Adipocyte (in vitro differentiated cells): ENCODE results near the gene SLC17A2.

Experiments
- DNase-seq: peaks from one replicate; pipeline ENCODE4 v3.0.0-alpha.2; 2015; ENCODE audit warnings: low read depth
- H3K27me3 ChIP-seq: replicated peaks from 2 replicates; pipeline ENCODE4 v1.7.0; 2013; ENCODE audit warnings: mild to moderate bottlenecking, low read length, moderate library complexity; ENCODE audit not compliant: control insufficient read depth, insufficient read depth
- H3K36me3 ChIP-seq: 2 replicates; pipeline ENCODE4 v1.7.0; 2013; ENCODE audit warnings: low read length, mild to moderate bottlenecking, moderate library complexity; ENCODE audit not compliant: control insufficient read depth, insufficient read depth, severe bottlenecking
- H3K4me1 ChIP-seq: 2 replicates; pipeline ENCODE4 v1.7.0; 2013; ENCODE audit warnings: mild to moderate bottlenecking, low read length, moderate library complexity; ENCODE audit not compliant: control insufficient read depth, insufficient read depth
- H3K4me3 ChIP-seq: 2 replicates; pipeline ENCODE4 v1.7.0; 2013; ENCODE audit warnings: mild to moderate bottlenecking, low read length, moderate library complexity
- H3K9ac ChIP-seq: 2 replicates; pipeline ENCODE4 v1.7.0; 2013; ENCODE audit warnings: mild to moderate bottlenecking, low read length, moderate library complexity
- H3K9me3 ChIP-seq: 2 replicates; pipeline ENCODE4 v1.7.0; 2013; ENCODE audit warnings: mild to moderate bottlenecking, low read length, moderate library complexity; ENCODE audit not compliant: control insufficient read depth

SLC17A2 gene

GRCh38 chr6:25896252-25896651 lies 34.2 kb downstream of the SLC17A2 start:
- no peaks in the 10 kb centered on the region for H3K27me3 ChIP-seq
- H3K9me3 ChIP-seq, result no peaks in the 10 kb centered on the region
- no peak overlapping the region for H3K4me3 ChIP-seq
- DNase-seq, result no peak
- H3K36me3 ChIP-seq, result no peaks in the 10 kb centered on the region
- no peak overlapping the region for H3K9ac ChIP-seq
- no peaks in the 10 kb centered on the region for H3K4me1 ChIP-seq

GRCh38 chr6:25895771-25896170 lies 34.7 kb downstream of the SLC17A2 start:
- H3K9me3 ChIP-seq, result no peaks in the 10 kb centered on the region
- H3K4me3 ChIP-seq, result no peak overlapping the region
- H3K9ac ChIP-seq, result no peak overlapping the region
- no peak for DNase-seq
- H3K4me1 ChIP-seq, result no peaks in the 10 kb centered on the region
- H3K27me3 ChIP-seq, result no peaks in the 10 kb centered on the region
- no peaks in the 10 kb centered on the region for H3K36me3 ChIP-seq

GRCh38 chr6:25893778-25894177 lies 36.7 kb downstream of the SLC17A2 start:
- no peak for DNase-seq
- no peaks in the 10 kb centered on the region for H3K4me1 ChIP-seq
- H3K9me3 ChIP-seq, result no peaks in the 10 kb centered on the region
- H3K27me3 ChIP-seq, result no peaks in the 10 kb centered on the region
- no peaks in the 10 kb centered on the region for H3K36me3 ChIP-seq
- H3K4me3 ChIP-seq, result no peak overlapping the region
- H3K9ac ChIP-seq, result no peak overlapping the region

GRCh38 chr6:25892877-25893276 lies 37.6 kb downstream of the SLC17A2 start:
- H3K9ac ChIP-seq, result no peak overlapping the region

GRCh38 chr6:25889877-25890853 lies 40.3 kb downstream of the SLC17A2 start:
- DNase-seq, result peak; percentile 86
- no peak overlapping the region for H3K9ac ChIP-seq
- no peaks in the 10 kb centered on the region for H3K4me1 ChIP-seq
- no peaks in the 10 kb centered on the region for H3K36me3 ChIP-seq
- no peaks in the 10 kb centered on the region for H3K27me3 ChIP-seq
- no peaks in the 10 kb centered on the region for H3K9me3 ChIP-seq
- no peak overlapping the region for H3K4me3 ChIP-seq

More at GRCh38 chr6:25892877-25893276, 37.6 kb downstream of the SLC17A2 start:
- no peak overlapping the region for H3K4me3 ChIP-seq
- DNase-seq, result no peak
- no peaks in the 10 kb centered on the region for H3K27me3 ChIP-seq
- no peaks in the 10 kb centered on the region for H3K36me3 ChIP-seq
- H3K4me1 ChIP-seq, result no peaks in the 10 kb centered on the region
- no peaks in the 10 kb centered on the region for H3K9me3 ChIP-seq

- no peak for DNase-seq
- Histone ChIP-seq H3K4me3 (no peak overlapping the region), H3K36me3 (no peaks in the 10 kb centered on the region), H3K27me3 (no peaks in the 10 kb centered on the region), H3K9me3 (no peaks in the 10 kb centered on the region), H3K9ac (no peak overlapping the region), H3K4me1 (peaks cover 10% of the 10 kb centered on the region)
Measured at GRCh38 chr6:25888626-25889025, 41.9 kb downstream of the SLC17A2 start.

GRCh38 chr6:25886066-25886465 lies 44.4 kb downstream of the SLC17A2 start:
- Histone ChIP-seq H3K9ac (no peak overlapping the region), H3K36me3 (no peaks in the 10 kb centered on the region), H3K4me3 (no peak overlapping the region), H3K9me3 (no peaks in the 10 kb centered on the region), H3K4me1 (peaks cover 13% of the 10 kb centered on the region), H3K27me3 (no peaks in the 10 kb centered on the region)
- DNase-seq, result no peak

- peaks cover 13% of the 10 kb centered on the region for H3K4me1 ChIP-seq
- peak; percentile 91 for DNase-seq
- no peaks in the 10 kb centered on the region for H3K9me3 ChIP-seq
- no peaks in the 10 kb centered on the region for H3K27me3 ChIP-seq
- no peaks in the 10 kb centered on the region for H3K36me3 ChIP-seq
- no peak overlapping the region for H3K9ac ChIP-seq
- no peak overlapping the region for H3K4me3 ChIP-seq
Measured at GRCh38 chr6:25883991-25884390, 46.5 kb downstream of the SLC17A2 start.

- Histone ChIP-seq H3K9ac (no peak overlapping the region), H3K27me3 (no peaks in the 10 kb centered on the region), H3K4me1 (peaks cover 13% of the 10 kb centered on the region), H3K36me3 (no peaks in the 10 kb centered on the region), H3K4me3 (no peak overlapping the region), H3K9me3 (no peaks in the 10 kb centered on the region)
- peak; percentile 31 for DNase-seq
Measured at GRCh38 chr6:25883536-25883935, 47.0 kb downstream of the SLC17A2 start.

- Histone ChIP-seq H3K36me3 (no peaks in the 10 kb centered on the region), H3K4me3 (no peak overlapping the region), H3K4me1 (peaks cover 13% of the 10 kb centered on the region), H3K9me3 (no peaks in the 10 kb centered on the region), H3K27me3 (no peaks in the 10 kb centered on the region), H3K9ac (no peak overlapping the region)
- no peak for DNase-seq
Measured at GRCh38 chr6:25882051-25882496, 48.4 kb downstream of the SLC17A2 start.

- no peak for DNase-seq
Measured at GRCh38 chr6:25880601-25881000, 49.9 kb downstream of the SLC17A2 start.

More at GRCh38 chr6:25880601-25881000, 49.9 kb downstream of the SLC17A2 start:
- no peaks in the 10 kb centered on the region for H3K27me3 ChIP-seq
- no peaks in the 10 kb centered on the region for H3K9me3 ChIP-seq
- H3K36me3 ChIP-seq, result no peaks in the 10 kb centered on the region
- H3K9ac ChIP-seq, result no peak overlapping the region
- no peak overlapping the region for H3K4me3 ChIP-seq
- peaks cover 20% of the 10 kb centered on the region for H3K4me1 ChIP-seq
